Neuronal stem cell (in vitro differentiated cells): ENCODE results near the gene TTC6.

ENCODE experiments used
- DNase-seq: peaks from one replicate; pipeline ENCODE4 v3.0.0-alpha.2; 2013; ENCODE audit warnings: low spot score
- H2AFZ ChIP-seq: one replicate; pipeline ENCODE4 v1.6.1; 2013; ENCODE audit warnings: mild to moderate bottlenecking, low read length, inconsistent platforms
- H2AK5ac ChIP-seq: 2 replicates; pipeline ENCODE4 v1.6.1; 2013; ENCODE audit warnings: low read depth, mild to moderate bottlenecking, inconsistent platforms, low read length, moderate library complexity, mixed read lengths
- H2BK120ac ChIP-seq: 2 replicates; pipeline ENCODE4 v1.6.1; 2013; ENCODE audit warnings: low read depth, mild to moderate bottlenecking, inconsistent platforms, low read length, moderate library complexity, mixed read lengths
- H2BK12ac ChIP-seq: one replicate; pipeline ENCODE4 v1.6.1; 2013; ENCODE audit warnings: low read length, inconsistent platforms
- H2BK15ac ChIP-seq: 2 replicates; pipeline ENCODE4 v1.6.1; 2013; ENCODE audit warnings: mild to moderate bottlenecking, low read length, inconsistent platforms, mixed read lengths
- H2BK5ac ChIP-seq: one replicate; pipeline ENCODE4 v1.6.1; 2013; ENCODE audit warnings: inconsistent platforms, mild to moderate bottlenecking, low read length, moderate library complexity
- H3K14ac ChIP-seq: one replicate; pipeline ENCODE4 v1.6.1; 2013; ENCODE audit warnings: low read length, inconsistent platforms
- H3K18ac ChIP-seq: 2 replicates; pipeline ENCODE4 v1.6.1; 2013; ENCODE audit warnings: low read length, inconsistent platforms
- H3K23ac ChIP-seq: 2 replicates; pipeline ENCODE4 v1.6.1; 2013; ENCODE audit warnings: low read depth, mild to moderate bottlenecking, mixed read lengths, low read length, inconsistent platforms; ENCODE audit not compliant: poor library complexity
- H3K27ac ChIP-seq: replicated peaks from 3 replicates; pipeline ENCODE4 v1.5.1; 2013; ENCODE audit warnings: low read length, inconsistent platforms
- H3K27me3 ChIP-seq, 3 experiments: 2 replicates each; pipeline ENCODE4 v1.6.1; 2013; ENCODE audit warnings: low read length in 3 of 3, mild to moderate bottlenecking in 2 of 3, inconsistent platforms in 1 of 3, low read depth in 1 of 3, mixed read lengths in 1 of 3, moderate library complexity in 1 of 3; ENCODE audit not compliant: control insufficient read depth in 3 of 3, insufficient read depth in 3 of 3
- H3K36me3 ChIP-seq, 2 donors: replicated peaks in 1 of 2; 2 replicates each; pipeline ENCODE4 v1.6.1; 2013; ENCODE audit warnings: low read length in 2 of 2; ENCODE audit not compliant: control insufficient read depth in 2 of 2, insufficient read depth in 2 of 2
- H3K4ac ChIP-seq: 2 replicates; pipeline ENCODE4 v1.6.1; 2013; ENCODE audit warnings: inconsistent platforms, mild to moderate bottlenecking, low read length, moderate library complexity
- H3K4me1 ChIP-seq, 2 donors: 1 replicate in 1 of 2; 2 replicates in 1 of 2; pipeline ENCODE4 v1.6.1; 2013; ENCODE audit warnings: low read length in 2 of 2, low read depth in 1 of 2; ENCODE audit not compliant: control insufficient read depth in 2 of 2, insufficient read depth in 1 of 2
- H3K4me2 ChIP-seq: one replicate; pipeline ENCODE4 v1.6.1; 2013; ENCODE audit warnings: mild to moderate bottlenecking, low read length, inconsistent platforms; ENCODE audit not compliant: insufficient read depth, poor library complexity, severe bottlenecking
- H3K4me3 ChIP-seq, 2 donors: 2 replicates each; pipeline ENCODE4 v1.5.1; 2013; ENCODE audit warnings: low read length in 2 of 2, mild to moderate bottlenecking in 2 of 2, inconsistent platforms in 1 of 2, moderate library complexity in 1 of 2
- H3K79me1 ChIP-seq: one replicate; pipeline ENCODE4 v1.6.1; 2013; ENCODE audit warnings: low read depth, mild to moderate bottlenecking, inconsistent platforms, low read length, moderate library complexity
- H3K9ac ChIP-seq: one replicate; pipeline ENCODE4 v1.6.1; 2013; ENCODE audit warnings: mild to moderate bottlenecking, low read depth, low read length, inconsistent platforms; ENCODE audit not compliant: poor library complexity
- H3K9me3 ChIP-seq, 2 donors: replicated peaks in 1 of 2; 2 replicates each; pipeline versions ENCODE3 to v1.6.1; 2013; ENCODE audit warnings: low read length in 2 of 2, mild to moderate bottlenecking in 2 of 2, inconsistent platforms in 1 of 2, low read depth in 1 of 2, mixed read lengths in 1 of 2, moderate library complexity in 1 of 2; ENCODE audit not compliant: control insufficient read depth in 2 of 2, insufficient read depth in 1 of 2
- H4K8ac ChIP-seq: one replicate; pipeline ENCODE4 v1.6.1; 2013; ENCODE audit warnings: low read depth, mild to moderate bottlenecking, inconsistent platforms, low read length, moderate library complexity
- H4K91ac ChIP-seq: one replicate; pipeline ENCODE4 v1.6.1; 2013; ENCODE audit warnings: low read length, low read depth, mild to moderate bottlenecking, inconsistent platforms; ENCODE audit not compliant: poor library complexity
- WGBS, 2 donors: extraction: QIAGEN DNeasy Blood & Tissue Kit; methylation state at CpG; one replicate each; pipeline ENCODE4 v1.1.7; 2013; ENCODE audit warnings: missing lambda C conversion rate in 2 of 2, mixed read lengths in 1 of 2; ENCODE audit not compliant: insufficient read length in 2 of 2, insufficient replicate concordance in 1 of 2; ENCODE audit errors: extremely low coverage in 2 of 2; 5-methylcytosine and 5-hydroxymethylcytosine counted together

Gene TTC6

GRCh38 chr14:37559386-37559785, 36.0 kb upstream of the TTC6 start:
- H3K4me3 ChIP-seq: no peak overlapping the region

DNA sequence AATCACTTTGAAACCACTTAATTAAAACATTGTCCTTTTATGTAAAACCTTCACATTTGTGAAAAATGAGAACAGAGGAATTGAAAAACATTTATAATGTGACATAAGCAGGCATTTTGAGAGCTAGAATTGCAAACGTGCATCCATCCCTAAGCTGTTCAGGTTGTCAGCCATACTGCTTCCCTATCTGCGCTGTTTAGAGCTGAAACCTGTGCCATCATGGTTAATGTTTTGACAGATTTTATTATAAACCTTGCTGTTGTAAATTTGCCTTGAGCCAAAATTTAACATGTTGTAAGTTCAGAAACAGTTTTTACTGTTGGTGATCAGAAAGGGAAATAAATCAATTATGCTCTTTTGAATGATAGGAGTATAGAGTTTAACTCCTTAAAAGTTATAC, 32.2 kb upstream of the TTC6 start:
- H2BK5ac ChIP-seq: no peak overlapping the region
- H3K4ac ChIP-seq: no peak overlapping the region
- H3K14ac ChIP-seq: no peak overlapping the region
- H3K36me3 ChIP-seq: no peaks in the 10 kb centered on the region
- no peak overlapping the region for H2AK5ac ChIP-seq
- H3K79me1 ChIP-seq: no peaks in the 10 kb centered on the region
- H2AFZ ChIP-seq: no peak overlapping the region
- H3K27ac ChIP-seq: no peak overlapping the region
- no peak overlapping the region for H3K9ac ChIP-seq
- no peak overlapping the region for H3K4me2 ChIP-seq
- WGBS, 2 donors: no CpG with 5 or more reads among the region's 2 CpGs
- no peak overlapping the region for H2BK15ac ChIP-seq
- no peak overlapping the region for H3K23ac ChIP-seq
- H2BK12ac ChIP-seq: no peak overlapping the region
- no peak overlapping the region for H4K91ac ChIP-seq
- DNase-seq: no peak
- H3K9me3 ChIP-seq: no peaks in the 10 kb centered on the region
- peaks cover 2 to 4% of the 10 kb centered on the region in 2 donors for H3K4me1 ChIP-seq
- H3K18ac ChIP-seq: no peak overlapping the region
- H3K4me3 ChIP-seq: no peak overlapping the region
- H3K27me3 ChIP-seq: no peaks in the 10 kb centered on the region
- H4K8ac ChIP-seq: no peak overlapping the region
- H2BK120ac ChIP-seq: no peak overlapping the region

More at GRCh38 chr14:37559386-37559785, 36.0 kb upstream of the TTC6 start:
- Histone ChIP-seq H3K9ac (no peak overlapping the region), H2BK5ac (no peak overlapping the region), H3K79me1 (no peaks in the 10 kb centered on the region), H2BK120ac (no peak overlapping the region), H3K4ac (no peak overlapping the region), H3K27me3 (no peaks in the 10 kb centered on the region), H3K18ac (no peak overlapping the region), H2BK12ac (no peak overlapping the region), H2AFZ (no peak overlapping the region), H3K23ac (no peak overlapping the region), H3K4me2 (no peak overlapping the region), H3K27ac (no peak overlapping the region), H3K4me1 (peaks cover 0 to 4% of the 10 kb centered on the region in 2 donors), H2AK5ac (no peak overlapping the region), H3K9me3 (peaks cover 0 to 4% of the 10 kb centered on the region in 2 donors), H4K8ac (no peak overlapping the region), H4K91ac (no peak overlapping the region), H3K14ac (no peak overlapping the region), H3K36me3 (no peaks in the 10 kb centered on the region), H2BK15ac (no peak overlapping the region)
- WGBS, 2 donors: no CpG with 5 or more reads among the region's 6 CpGs
- DNase-seq: no peak

- peaks cover 0 to 2% of the 10 kb centered on the region in 2 donors for H3K4me1 ChIP-seq
- no peak overlapping the region for H3K4me2 ChIP-seq
- no peak overlapping the region for H2BK15ac ChIP-seq
- H2BK5ac ChIP-seq: no peak overlapping the region
- H3K36me3 ChIP-seq: no peaks in the 10 kb centered on the region
- no peak overlapping the region for H3K4me3 ChIP-seq
- no peak overlapping the region for H3K9ac ChIP-seq
- no peak overlapping the region for H2AFZ ChIP-seq
- no peak overlapping the region for H3K14ac ChIP-seq
- no peaks in the 10 kb centered on the region for H3K9me3 ChIP-seq
- no peak overlapping the region for H3K27ac ChIP-seq
- no peak overlapping the region for H4K91ac ChIP-seq
- no peaks in the 10 kb centered on the region for H3K79me1 ChIP-seq
- H2BK12ac ChIP-seq: no peak overlapping the region
- H3K18ac ChIP-seq: no peak overlapping the region
- no peak overlapping the region for H2BK120ac ChIP-seq
- H2AK5ac ChIP-seq: no peak overlapping the region
- no peak overlapping the region for H4K8ac ChIP-seq
- no peak overlapping the region for H3K4ac ChIP-seq
- no peak overlapping the region for H3K23ac ChIP-seq
- DNase-seq: no peak
- WGBS, 2 donors: no CpG with 5 or more reads among the region's 1 CpG
- no peaks in the 10 kb centered on the region for H3K27me3 ChIP-seq
These were observed 29.9 kb upstream of the TTC6 start for GRCh38 chr14:37565550-37565949.

- H2BK15ac ChIP-seq: no peak overlapping the region
- no peak overlapping the region for H3K14ac ChIP-seq
- no peaks in the 10 kb centered on the region for H3K9me3 ChIP-seq
- H2BK12ac ChIP-seq: no peak overlapping the region
- no peaks in the 10 kb centered on the region for H3K27me3 ChIP-seq
- no peak overlapping the region for H2BK5ac ChIP-seq
- no peak overlapping the region for H2AFZ ChIP-seq
- no peak overlapping the region for H3K4me3 ChIP-seq
- no peak overlapping the region for H4K91ac ChIP-seq
- no CpG with 5 or more reads among the region's 3 CpGs for WGBS, 2 donors
- H3K18ac ChIP-seq: no peak overlapping the region
- H2BK120ac ChIP-seq: no peak overlapping the region
- H3K79me1 ChIP-seq: no peaks in the 10 kb centered on the region
- H3K23ac ChIP-seq: no peak overlapping the region
- H3K27ac ChIP-seq: no peak overlapping the region
- no peak overlapping the region for H3K9ac ChIP-seq
- no peak overlapping the region for H2AK5ac ChIP-seq
- H3K36me3 ChIP-seq: no peaks in the 10 kb centered on the region
- peaks cover 0 to 2% of the 10 kb centered on the region in 2 donors for H3K4me1 ChIP-seq
- no peak overlapping the region for H3K4ac ChIP-seq
- H3K4me2 ChIP-seq: no peak overlapping the region
- no peak overlapping the region for H4K8ac ChIP-seq
- DNase-seq: no peak
These were observed 28.5 kb upstream of the TTC6 start for GRCh38 chr14:37566811-37567371.
